Vagina (tissue), 2 donors: ENCODE results near the gene KCNA1.

Source experiments
- POLR2A ChIP-seq, 2 donors: fragments of 450-650 bp; IDR thresholded peaks; one replicate each; pipeline ENCODE4 v1.6.1; 2017; ENCODE audit warnings: antibody characterized with exemption in 2 of 2, mild to moderate bottlenecking in 2 of 2, moderate library complexity in 2 of 2
- POLR2AphosphoS5 ChIP-seq, 2 donors: sonication (generic); formaldehyde crosslinking; IDR thresholded peaks; one replicate each; pipeline ENCODE4 v1.9.0; 2017; ENCODE audit warnings: antibody characterized with exemption in 2 of 2, mild to moderate bottlenecking in 2 of 2, low read depth in 1 of 2; ENCODE audit not compliant: insufficient read depth in 1 of 2
- TF ChIP-seq, protein P1 (sequence below), 3 experiments: fragments of 450-650 bp in 2 of 3; fragments of 200-600 bp in 1 of 3; sonication (generic) in 1 of 3; IDR thresholded peaks; one replicate each; pipeline ENCODE4 v1.5.1; 2017 to 2019; ENCODE audit warnings: antibody characterized with exemption in 3 of 3, mild to moderate bottlenecking in 2 of 3, moderate library complexity in 2 of 3

DNA sequence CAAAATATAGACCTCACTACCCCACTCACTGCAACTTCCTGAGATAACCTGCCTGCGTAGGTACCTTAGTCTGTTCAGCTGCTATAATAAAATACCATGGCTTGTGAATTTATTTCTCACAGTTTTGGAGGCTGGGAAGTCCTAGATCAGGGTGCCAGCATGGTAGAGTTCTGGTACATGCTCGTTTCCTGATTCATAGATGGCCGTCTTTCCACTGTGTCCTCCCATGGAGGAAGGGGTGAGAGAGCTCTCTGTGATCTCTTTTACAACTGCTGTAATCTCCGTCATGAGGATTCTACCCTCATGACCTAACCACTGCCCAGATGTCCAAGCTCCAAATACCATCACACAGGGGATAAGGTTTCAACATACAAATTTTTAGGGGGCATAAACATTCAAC, 49.7 kb downstream of the KCNA1 start:
- TF ChIP-seq, protein P1, sequence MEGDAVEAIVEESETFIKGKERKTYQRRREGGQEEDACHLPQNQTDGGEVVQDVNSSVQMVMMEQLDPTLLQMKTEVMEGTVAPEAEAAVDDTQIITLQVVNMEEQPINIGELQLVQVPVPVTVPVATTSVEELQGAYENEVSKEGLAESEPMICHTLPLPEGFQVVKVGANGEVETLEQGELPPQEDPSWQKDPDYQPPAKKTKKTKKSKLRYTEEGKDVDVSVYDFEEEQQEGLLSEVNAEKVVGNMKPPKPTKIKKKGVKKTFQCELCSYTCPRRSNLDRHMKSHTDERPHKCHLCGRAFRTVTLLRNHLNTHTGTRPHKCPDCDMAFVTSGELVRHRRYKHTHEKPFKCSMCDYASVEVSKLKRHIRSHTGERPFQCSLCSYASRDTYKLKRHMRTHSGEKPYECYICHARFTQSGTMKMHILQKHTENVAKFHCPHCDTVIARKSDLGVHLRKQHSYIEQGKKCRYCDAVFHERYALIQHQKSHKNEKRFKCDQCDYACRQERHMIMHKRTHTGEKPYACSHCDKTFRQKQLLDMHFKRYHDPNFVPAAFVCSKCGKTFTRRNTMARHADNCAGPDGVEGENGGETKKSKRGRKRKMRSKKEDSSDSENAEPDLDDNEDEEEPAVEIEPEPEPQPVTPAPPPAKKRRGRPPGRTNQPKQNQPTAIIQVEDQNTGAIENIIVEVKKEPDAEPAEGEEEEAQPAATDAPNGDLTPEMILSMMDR (IDR thresholded peaks at IDR 0.05): no peak
- TF ChIP-seq POLR2AphosphoS5 (IDR thresholded peaks at IDR 0.05; ENCODE audit: insufficient read depth in 1 of 2, low read depth in 1 of 2) (no peak), POLR2A (IDR thresholded peaks at IDR 0.05) (no peak)
